B cell (primary cell): ENCODE measurements around the gene CFAP251. TPM values are rescaled to one million over a fixed set of nuclear protein-coding genes. Genes with fewer than 3 reads are reported as not detected.
"Not testable (repeated sequence)": the region's sequence is repeated elsewhere in the genome, so short reads cannot be mapped to it uniquely, and the experiment has no call there.

Experiments
- ATAC-seq: fragments of 200-7000 bp; cut with Tn5 transposase; one replicate; pipeline ENCODE4 v1.10.0; 2021; ENCODE audit warnings: low read depth, mild to moderate bottlenecking, moderate number of reproducible peaks, moderate library complexity
- CTCF ChIA-PET: fragments of 350-600 bp; sonication (Branson Sonifier 250); formaldehyde crosslinking; loops from one replicate; lab custom pipeline; 2021; ENCODE audit warnings: antibody characterized with exemption, inconsistent platforms; lab: Charles Lee
- POLR2A ChIA-PET: fragments of 350-600 bp; sonication (Branson Sonifier 250); formaldehyde crosslinking; loops from one replicate; lab custom pipeline; 2021; ENCODE audit warnings: antibody characterized with exemption; lab: Charles Lee
- DNase-seq: peaks from one replicate; pipeline ENCODE4 v3.0.0; 2013
- H2AFZ ChIP-seq: 2 replicates; pipeline ENCODE4 v1.6.1; 2012; ENCODE audit warnings: mild to moderate bottlenecking, low read depth, low read length; ENCODE audit not compliant: insufficient read depth, poor library complexity, severe bottlenecking
- H3K27ac ChIP-seq, 2 donors: 1 replicate in 1 of 2; 2 replicates in 1 of 2; pipeline ENCODE4 v1.5.1; 2012 to 2013; ENCODE audit warnings: low read length in 2 of 2, mild to moderate bottlenecking in 2 of 2, moderate library complexity in 1 of 2
- H3K27me3 ChIP-seq, 4 experiments: fragments of 200-600 bp in 1 of 4; sonication (generic) in 1 of 4; replicated peaks in 1 of 4; 1 replicate in 2 of 4; 2 replicates in 2 of 4; pipeline versions ENCODE4 v1.6.1 to v1.7.0; 2013 to 2016; ENCODE audit warnings: low read length in 3 of 4, mild to moderate bottlenecking in 2 of 4, mixed read lengths in 1 of 4, moderate library complexity in 1 of 4; ENCODE audit not compliant: insufficient read depth in 4 of 4, control insufficient read depth in 3 of 4; ENCODE audit errors: control extremely low read depth in 1 of 4
- H3K36me3 ChIP-seq, 2 experiments: replicated peaks in 1 of 2; 1 replicate in 1 of 2; 2 replicates in 1 of 2; pipeline versions ENCODE4 v1.6.1 to v1.7.1; 2013; ENCODE audit warnings: low read length in 1 of 2; ENCODE audit not compliant: insufficient read depth in 2 of 2, control insufficient read depth in 1 of 2; ENCODE audit errors: control extremely low read depth in 1 of 2, extremely low read depth in 1 of 2
- H3K4me1 ChIP-seq, 2 donors: fragments of 200-600 bp in 1 of 2; sonication (generic) in 1 of 2; 1 replicate in 1 of 2; 2 replicates in 1 of 2; pipeline versions ENCODE4 v1.5.1 to v1.6.1; 2013 to 2017; ENCODE audit warnings: low read length in 2 of 2; ENCODE audit not compliant: control insufficient read depth in 2 of 2, insufficient read depth in 2 of 2
- H3K4me2 ChIP-seq: replicated peaks from 2 replicates; pipeline ENCODE3; 2012; ENCODE audit warnings: mild to moderate bottlenecking, low read depth, low read length; ENCODE audit not compliant: poor library complexity, severe bottlenecking
- H3K4me3 ChIP-seq, 5 experiments: fragments of 200-600 bp in 1 of 5; sonication (generic) in 1 of 5; 1 replicate in 3 of 5; 2 replicates in 2 of 5; pipeline versions ENCODE4 v1.5.1 to v1.7.0; 2011 to 2016; ENCODE audit warnings: low read length in 4 of 5, mild to moderate bottlenecking in 4 of 5, low read depth in 2 of 5, control low read depth in 1 of 5, moderate library complexity in 1 of 5; ENCODE audit not compliant: insufficient read depth in 1 of 5; ENCODE audit errors: control extremely low read depth in 1 of 5, extremely low read depth in 1 of 5
- H3K79me2 ChIP-seq: fragments of 200-600 bp; sonication (generic); one replicate; pipeline ENCODE4 v1.6.0; 2016; ENCODE audit warnings: low read length; ENCODE audit not compliant: control insufficient read depth, insufficient read depth
- H3K9ac ChIP-seq: fragments of 200-600 bp; sonication (generic); 2 replicates; pipeline ENCODE4 v1.6.1; 2017; ENCODE audit warnings: mild to moderate bottlenecking, low read length, moderate library complexity
- H3K9me3 ChIP-seq, 3 donors: one replicate each; pipeline versions ENCODE4 v1.6.1 to v1.7.1; 2013; ENCODE audit warnings: low read length in 2 of 3; ENCODE audit not compliant: control insufficient read depth in 2 of 3, insufficient read depth in 1 of 3; ENCODE audit errors: control extremely low read depth in 1 of 3
- H4K20me1 ChIP-seq: 2 replicates; pipeline ENCODE4 v1.6.0; 2012; ENCODE audit warnings: mild to moderate bottlenecking, low read length; ENCODE audit not compliant: insufficient read depth, control insufficient read depth, poor library complexity, severe bottlenecking
- H3K27ac Mint-ChIP-seq: one replicate; pipeline ENCODE4 v1.8.0; 2021; ENCODE audit warnings: mixed read lengths
- H3K27me3 Mint-ChIP-seq: one replicate; pipeline ENCODE4 v1.8.0; 2021; ENCODE audit warnings: mixed read lengths
- H3K4me1 Mint-ChIP-seq: one replicate; pipeline ENCODE4 v1.8.0; 2021; ENCODE audit warnings: mixed read lengths
- H3K4me3 Mint-ChIP-seq: one replicate; pipeline ENCODE4 v1.8.0; 2021; ENCODE audit warnings: mixed read lengths
- H3K9me3 Mint-ChIP-seq: one replicate; pipeline ENCODE4 v1.8.0; 2022; ENCODE audit warnings: mixed read lengths; ENCODE audit not compliant: insufficient read depth
- EZH2 ChIP-seq: IDR thresholded peaks from 2 replicates; pipeline ENCODE4 v1.6.1; 2012; ENCODE audit warnings: borderline replicate concordance, low read depth, mild to moderate bottlenecking, moderate library complexity, low read length; ENCODE audit not compliant: insufficient read depth, poor library complexity, severe bottlenecking
- WGBS: methylation state at CpG from one replicate; pipeline ENCODE4 v1.1.5; 2013; ENCODE audit warnings: missing lambda C conversion rate; ENCODE audit not compliant: insufficient coverage; 5-methylcytosine and 5-hydroxymethylcytosine counted together
- intact Hi-C: fragments of 100-400 bp; cut with micrococcal nuclease; formaldehyde crosslinking; loops from one replicate; pipeline ENCODE4 v1.10.0; 2022
- polyA plus RNA-seq: library from polyadenylated mRNA; depleted of rRNA; stranded (reverse); fragments of >200 nt; gene quantifications from 2 replicates; pipeline ENCODE4 v1.2.3, GENCODE V29; 2012
- total RNA-seq, 2 donors: library from RNA; stranded (reverse); fragments of 120-200 nt in 1 of 2; gene quantifications; 1 replicate in 1 of 2; 2 replicates in 1 of 2; pipeline versions ENCODE4 v1.2.3 to v1.2.4, GENCODE V29; 2013 to 2022
- TF ChIP-seq, protein P1 (sequence below): fragments of 200-600 bp; IDR thresholded peaks from one replicate; pipeline ENCODE4 v1.8.0; 2022; ENCODE audit warnings: antibody characterized with exemption, mild to moderate bottlenecking

Gene CFAP251
- total and polyA plus RNA-seq, 2 donors (not counting 1 experiment from before 2014, with no cell fraction given), result 0.22 to 1.6 TPM

DNA sequence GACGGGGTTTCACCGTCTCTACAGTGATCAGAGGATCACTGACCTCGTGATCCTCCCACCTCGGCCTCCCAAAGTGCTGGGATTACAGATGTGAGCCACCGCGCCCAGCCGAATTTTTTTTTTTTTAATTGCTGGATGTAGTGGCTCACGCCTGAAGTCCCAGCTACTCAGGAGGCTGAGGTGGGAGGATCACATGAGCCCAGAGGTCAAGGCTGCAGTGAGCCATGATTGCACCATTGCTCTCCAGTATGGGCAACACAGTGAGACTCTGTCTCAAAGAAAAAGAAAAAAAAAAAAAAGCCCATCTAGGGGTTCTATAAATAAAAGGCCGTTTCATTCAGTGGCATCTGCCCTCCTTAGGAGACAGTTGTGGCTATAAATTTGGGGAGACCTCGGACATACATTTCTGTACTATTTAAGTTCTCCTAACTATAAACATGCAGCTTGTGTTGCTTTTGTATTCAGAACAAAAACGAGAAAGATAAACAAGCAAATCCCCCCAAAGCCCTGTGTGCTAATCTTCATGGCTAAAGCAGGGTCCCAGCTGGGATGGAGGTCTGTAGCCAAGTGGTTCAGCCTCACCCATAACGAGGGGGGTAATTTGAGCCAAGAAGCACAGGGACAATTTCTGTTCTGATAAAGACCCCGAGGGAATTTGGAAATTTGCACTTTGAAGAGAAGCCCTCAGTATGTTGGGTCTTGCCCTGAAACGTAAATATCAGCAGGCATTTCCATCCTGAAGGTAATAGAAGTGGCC lies 68.3 kb downstream of the CFAP251 start:
- no peak overlapping the region for H3K9ac ChIP-seq
- H3K4me3 ChIP-seq, result no peak overlapping the region
- H4K20me1 ChIP-seq, result no peaks in the 10 kb centered on the region
- no peak overlapping the region for H3K4me2 ChIP-seq
- WGBS, result 100% methylated on average over 9 of the region's 14 CpGs
- Mint-ChIP-seq H3K4me1 (peaks cover 43% of the 10 kb centered on the region), H3K27ac (no peak overlapping the region), H3K9me3 (no peaks in the 10 kb centered on the region), H3K27me3 (no peaks in the 10 kb centered on the region), H3K4me3 (no peak overlapping the region)
- POLR2A ChIA-PET, result interaction anchor here (0.5 to 0.7 kb wide), 3 partner anchors 23 to 245 kb away, joined by 3 to 6 read pairs (median 3); no protein-coding TSS in a partner anchor
- no peak overlapping the region for H3K27ac ChIP-seq
- no peaks in the 10 kb centered on the region for H3K36me3 ChIP-seq
- ATAC-seq (no peak), DNase-seq (no peak)
- no peaks in the 10 kb centered on the region for H3K27me3 ChIP-seq
- no peak overlapping the region for H2AFZ ChIP-seq
- H3K79me2 ChIP-seq, result no peaks in the 10 kb centered on the region
- CTCF ChIA-PET, result interaction anchor here (1.5 kb wide), 1 partner anchor 19 kb away, joined by 4 read pairs; no protein-coding TSS in a partner anchor
- intact Hi-C loops, result no loop called here
- TF ChIP-seq EZH2, result no peak
- TF ChIP-seq, protein P1, sequence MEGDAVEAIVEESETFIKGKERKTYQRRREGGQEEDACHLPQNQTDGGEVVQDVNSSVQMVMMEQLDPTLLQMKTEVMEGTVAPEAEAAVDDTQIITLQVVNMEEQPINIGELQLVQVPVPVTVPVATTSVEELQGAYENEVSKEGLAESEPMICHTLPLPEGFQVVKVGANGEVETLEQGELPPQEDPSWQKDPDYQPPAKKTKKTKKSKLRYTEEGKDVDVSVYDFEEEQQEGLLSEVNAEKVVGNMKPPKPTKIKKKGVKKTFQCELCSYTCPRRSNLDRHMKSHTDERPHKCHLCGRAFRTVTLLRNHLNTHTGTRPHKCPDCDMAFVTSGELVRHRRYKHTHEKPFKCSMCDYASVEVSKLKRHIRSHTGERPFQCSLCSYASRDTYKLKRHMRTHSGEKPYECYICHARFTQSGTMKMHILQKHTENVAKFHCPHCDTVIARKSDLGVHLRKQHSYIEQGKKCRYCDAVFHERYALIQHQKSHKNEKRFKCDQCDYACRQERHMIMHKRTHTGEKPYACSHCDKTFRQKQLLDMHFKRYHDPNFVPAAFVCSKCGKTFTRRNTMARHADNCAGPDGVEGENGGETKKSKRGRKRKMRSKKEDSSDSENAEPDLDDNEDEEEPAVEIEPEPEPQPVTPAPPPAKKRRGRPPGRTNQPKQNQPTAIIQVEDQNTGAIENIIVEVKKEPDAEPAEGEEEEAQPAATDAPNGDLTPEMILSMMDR, result no peak
- H3K4me1 ChIP-seq, result peaks cover 35 to 39% of the 10 kb centered on the region in 2 donors
- no peaks in the 10 kb centered on the region for H3K9me3 ChIP-seq

DNA sequence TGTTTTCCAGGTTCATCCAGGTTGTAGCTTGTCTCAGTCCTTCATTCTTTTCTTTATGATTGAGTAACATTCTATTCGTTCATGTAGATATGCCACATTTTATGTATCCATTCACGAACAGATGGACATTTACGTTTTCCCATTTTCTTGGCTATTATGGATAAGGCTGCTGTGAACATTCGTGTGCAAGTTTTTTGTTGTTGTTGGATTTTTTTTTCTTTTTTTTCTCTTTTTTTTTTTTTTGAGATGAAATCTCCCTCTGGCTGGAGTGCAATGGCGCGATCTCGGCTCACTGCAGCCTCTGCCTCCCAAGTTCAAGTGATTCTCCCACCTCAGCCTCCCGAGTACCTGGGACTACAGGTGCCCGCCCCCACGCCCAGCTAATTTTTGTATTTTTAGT lies 70.1 kb downstream of the CFAP251 start:
- H3K4me1 Mint-ChIP-seq, result peaks cover 36% of the 10 kb centered on the region
- H3K27me3 Mint-ChIP-seq, H3K27ac ChIP-seq, H3K9me3 ChIP-seq, H3K9ac ChIP-seq, intact Hi-C loops, H3K27ac Mint-ChIP-seq, H4K20me1 ChIP-seq, H3K4me3 Mint-ChIP-seq, H3K4me3 ChIP-seq, DNase-seq, ATAC-seq, H2AFZ ChIP-seq, H3K9me3 Mint-ChIP-seq, H3K36me3 ChIP-seq, H3K4me2 ChIP-seq, H3K27me3 ChIP-seq, H3K79me2 ChIP-seq: not testable (repeated sequence)
- POLR2A ChIA-PET, result interaction anchor here (0.6 to 0.7 kb wide), 2 partner anchors 9 to 109 kb away, joined by 4 read pairs; no protein-coding TSS in a partner anchor
- CTCF ChIA-PET, result interaction anchor here (0.7 kb wide), 1 partner anchor 1532 kb away, joined by 3 read pairs; no protein-coding TSS in a partner anchor
- H3K4me1 ChIP-seq, result peaks cover 30 to 33% of the 10 kb centered on the region in 2 donors
- WGBS, result no CpG with 5 or more reads among the region's 10 CpGs
